ENCODE measurements around the gene DNAJC8. TPM values are rescaled to one million over a fixed set of nuclear protein-coding genes. Genes with fewer than 3 reads are reported as not detected.

Gene DNAJC8
- total RNA-seq, 4 donors from 2014 or later, result 77.7 to 83.1 (median 79.9) TPM

DNA sequence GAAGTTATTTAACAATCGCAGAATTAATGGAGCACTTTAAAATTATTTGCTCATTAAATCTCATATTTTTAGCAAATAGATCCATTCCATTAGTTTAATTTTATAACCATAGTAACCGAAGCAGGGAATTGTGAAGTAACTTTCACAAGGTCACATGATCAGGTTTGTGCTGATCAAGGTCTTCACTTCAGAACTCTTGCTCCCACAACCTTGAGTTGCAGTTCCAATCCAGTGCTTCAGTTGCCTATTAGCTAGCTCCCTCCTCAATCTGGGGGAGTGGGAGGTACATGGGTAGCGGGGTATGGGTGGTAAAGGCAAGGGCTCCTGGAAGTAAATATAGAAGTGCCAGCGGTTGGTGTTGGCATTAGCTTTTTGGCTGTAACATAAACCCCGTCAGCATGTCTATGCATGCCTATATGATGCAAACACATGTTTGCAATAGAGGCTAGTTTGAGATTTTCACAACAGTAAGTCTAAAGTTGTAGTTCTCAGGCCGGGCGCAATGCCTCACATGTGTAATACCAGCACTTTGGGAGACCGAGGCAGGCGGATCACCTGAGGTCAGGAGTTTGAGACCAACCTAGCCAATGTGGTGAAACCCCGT, 8.9 kb upstream of the DNAJC8 start:
- H3K27ac ChIP-seq, result peak overlapping the region in 1 of 4 donors; percentile 43
- DNase-seq (ENCODE audit: low spot score in 2 of 2), result no peak
- 92 to 94% methylated on average over 10 of the region's 10 CpGs for WGBS, 2 donors
- H3K4me3 ChIP-seq, result no peak overlapping the region
- peaks cover 0 to 9% (median 0%) of the 10 kb centered on the region in 3 donors for H3K36me3 ChIP-seq
- H3K4me1 ChIP-seq, result peaks cover 0 to 29% (median 5%) of the 10 kb centered on the region in 4 donors
- H3K9me3 ChIP-seq, result no peaks in the 10 kb centered on the region
- H3K27me3 ChIP-seq, result no peaks in the 10 kb centered on the region
- TF ChIP-seq POLR2A (IDR thresholded peaks at IDR 0.05), result no peak

DNA sequence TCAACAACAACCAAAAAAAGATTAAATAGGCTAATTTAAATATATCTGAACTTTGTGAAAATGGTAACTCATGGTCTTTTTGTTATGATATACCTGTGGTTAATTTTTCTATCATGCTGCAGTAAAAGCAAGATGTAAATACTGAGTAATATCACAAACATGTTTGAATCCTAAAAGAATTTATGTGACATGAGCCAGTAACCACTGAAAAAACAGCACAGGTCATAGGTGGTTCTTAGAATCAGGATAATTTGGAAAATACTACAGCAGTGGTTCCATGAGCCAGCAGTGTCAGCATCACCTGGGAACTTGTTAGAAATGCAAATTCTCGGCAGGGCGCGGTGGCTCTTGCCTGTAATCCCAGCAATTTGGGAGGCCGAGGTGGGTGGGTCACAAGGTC, 7.2 kb upstream of the DNAJC8 start:
- 90 to 95% methylated on average over 4 of the region's 4 CpGs for WGBS, 2 donors
- Histone ChIP-seq H3K9me3 (no peaks in the 10 kb centered on the region), H3K27me3 (no peaks in the 10 kb centered on the region), H3K4me1 (peaks cover 0 to 25% (median 10%) of the 10 kb centered on the region in 4 donors), H3K27ac (no peak overlapping the region), H3K4me3 (no peak overlapping the region), H3K36me3 (peaks cover 0 to 9% (median 0%) of the 10 kb centered on the region in 3 donors)
- DNase-seq (ENCODE audit: low spot score in 2 of 2), result no peak
- TF ChIP-seq, protein P1, sequence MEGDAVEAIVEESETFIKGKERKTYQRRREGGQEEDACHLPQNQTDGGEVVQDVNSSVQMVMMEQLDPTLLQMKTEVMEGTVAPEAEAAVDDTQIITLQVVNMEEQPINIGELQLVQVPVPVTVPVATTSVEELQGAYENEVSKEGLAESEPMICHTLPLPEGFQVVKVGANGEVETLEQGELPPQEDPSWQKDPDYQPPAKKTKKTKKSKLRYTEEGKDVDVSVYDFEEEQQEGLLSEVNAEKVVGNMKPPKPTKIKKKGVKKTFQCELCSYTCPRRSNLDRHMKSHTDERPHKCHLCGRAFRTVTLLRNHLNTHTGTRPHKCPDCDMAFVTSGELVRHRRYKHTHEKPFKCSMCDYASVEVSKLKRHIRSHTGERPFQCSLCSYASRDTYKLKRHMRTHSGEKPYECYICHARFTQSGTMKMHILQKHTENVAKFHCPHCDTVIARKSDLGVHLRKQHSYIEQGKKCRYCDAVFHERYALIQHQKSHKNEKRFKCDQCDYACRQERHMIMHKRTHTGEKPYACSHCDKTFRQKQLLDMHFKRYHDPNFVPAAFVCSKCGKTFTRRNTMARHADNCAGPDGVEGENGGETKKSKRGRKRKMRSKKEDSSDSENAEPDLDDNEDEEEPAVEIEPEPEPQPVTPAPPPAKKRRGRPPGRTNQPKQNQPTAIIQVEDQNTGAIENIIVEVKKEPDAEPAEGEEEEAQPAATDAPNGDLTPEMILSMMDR (IDR thresholded peaks at IDR 0.05), result no peak
- TF ChIP-seq EP300 (IDR thresholded peaks at IDR 0.05), result no peak
- no peak for TF ChIP-seq POLR2A (IDR thresholded peaks at IDR 0.05)

DNA sequence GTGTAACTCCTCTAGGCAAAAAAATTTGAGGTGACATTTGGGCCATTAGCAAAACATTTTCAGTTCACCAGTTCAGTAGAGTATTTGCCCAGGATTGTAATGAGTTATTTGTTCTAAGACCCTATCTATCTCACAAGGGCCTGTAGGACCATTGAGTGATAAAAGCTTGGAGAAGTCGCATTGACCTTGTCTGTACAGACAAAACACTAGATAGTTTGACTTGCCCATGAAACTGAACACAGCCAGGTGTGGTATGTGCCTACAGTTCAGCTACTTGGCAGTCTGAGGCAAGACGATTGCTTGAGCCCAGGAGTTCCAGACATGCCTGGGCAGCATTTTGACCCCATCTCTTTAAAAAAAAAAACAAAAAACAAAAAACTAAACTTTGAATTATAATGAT, 6.2 kb upstream of the DNAJC8 start:
- Histone ChIP-seq H3K27ac (no peak overlapping the region), H3K4me3 (no peak overlapping the region), H3K9me3 (no peaks in the 10 kb centered on the region), H3K27me3 (no peaks in the 10 kb centered on the region), H3K36me3 (peaks cover 0 to 9% (median 0%) of the 10 kb centered on the region in 3 donors), H3K4me1 (peaks cover 0 to 31% (median 12%) of the 10 kb centered on the region in 4 donors)
- 72 to 74% methylated on average over 2 of the region's 2 CpGs for WGBS, 2 donors
- TF ChIP-seq POLR2A (IDR thresholded peaks at IDR 0.05), result no peak
- TF ChIP-seq EP300 (IDR thresholded peaks at IDR 0.05), result no peak
- TF ChIP-seq, protein P1 (IDR thresholded peaks at IDR 0.05), result no peak
- DNase-seq (ENCODE audit: low spot score in 2 of 2), result no peak

DNA sequence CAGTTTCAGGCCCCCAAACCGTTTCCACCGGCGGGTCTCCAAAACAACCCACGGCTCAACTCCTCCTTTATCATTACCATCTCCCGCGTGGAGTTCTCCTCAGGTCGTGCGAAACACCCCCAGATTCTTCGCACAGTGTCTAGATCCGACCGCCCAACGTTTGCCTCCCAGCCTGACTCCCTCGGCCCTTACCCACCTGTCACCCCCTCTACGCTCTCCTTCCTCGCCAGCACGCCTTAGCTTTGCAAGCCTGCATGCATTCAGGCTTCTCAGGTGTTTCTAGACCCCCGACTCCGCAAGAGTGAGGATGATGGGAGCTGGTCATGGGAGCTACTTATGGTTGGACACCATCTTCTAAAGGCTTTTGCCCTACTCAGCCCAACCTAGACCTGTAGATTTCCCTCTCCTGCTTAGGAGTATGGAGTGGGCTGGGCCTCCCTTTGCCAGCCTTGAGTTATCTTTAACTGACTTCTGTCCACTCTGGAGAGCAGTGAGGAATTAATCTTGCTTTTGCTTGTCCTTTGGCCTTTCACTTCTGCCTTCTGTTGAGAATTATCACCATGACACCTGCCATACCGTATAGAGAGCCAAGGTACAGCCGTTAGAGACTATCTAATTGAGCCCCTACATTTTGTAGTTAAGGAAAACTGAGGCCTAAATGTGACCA, 4.0 kb upstream of the DNAJC8 start:
- TF ChIP-seq EP300 (IDR thresholded peaks at IDR 0.05), result no peak
- TF ChIP-seq, protein P1 (IDR thresholded peaks at IDR 0.05), result no peak
- TF ChIP-seq POLR2A (IDR thresholded peaks at IDR 0.05), result no peak
- peak overlapping the region; percentile 65 to 94 (median 90) for H3K27ac ChIP-seq
- no peaks in the 10 kb centered on the region for H3K9me3 ChIP-seq
- DNase-seq (ENCODE audit: low spot score in 2 of 2), result no peak
- no peaks in the 10 kb centered on the region for H3K27me3 ChIP-seq
- peak overlapping the region; percentile 82 to 92 (median 88) for H3K4me3 ChIP-seq
- 11 to 12% methylated on average over 20 of the region's 20 CpGs for WGBS, 2 donors
- peaks cover 0 to 47% (median 17%) of the 10 kb centered on the region in 4 donors for H3K4me1 ChIP-seq
- peaks cover 0 to 9% (median 0%) of the 10 kb centered on the region in 3 donors for H3K36me3 ChIP-seq

DNA sequence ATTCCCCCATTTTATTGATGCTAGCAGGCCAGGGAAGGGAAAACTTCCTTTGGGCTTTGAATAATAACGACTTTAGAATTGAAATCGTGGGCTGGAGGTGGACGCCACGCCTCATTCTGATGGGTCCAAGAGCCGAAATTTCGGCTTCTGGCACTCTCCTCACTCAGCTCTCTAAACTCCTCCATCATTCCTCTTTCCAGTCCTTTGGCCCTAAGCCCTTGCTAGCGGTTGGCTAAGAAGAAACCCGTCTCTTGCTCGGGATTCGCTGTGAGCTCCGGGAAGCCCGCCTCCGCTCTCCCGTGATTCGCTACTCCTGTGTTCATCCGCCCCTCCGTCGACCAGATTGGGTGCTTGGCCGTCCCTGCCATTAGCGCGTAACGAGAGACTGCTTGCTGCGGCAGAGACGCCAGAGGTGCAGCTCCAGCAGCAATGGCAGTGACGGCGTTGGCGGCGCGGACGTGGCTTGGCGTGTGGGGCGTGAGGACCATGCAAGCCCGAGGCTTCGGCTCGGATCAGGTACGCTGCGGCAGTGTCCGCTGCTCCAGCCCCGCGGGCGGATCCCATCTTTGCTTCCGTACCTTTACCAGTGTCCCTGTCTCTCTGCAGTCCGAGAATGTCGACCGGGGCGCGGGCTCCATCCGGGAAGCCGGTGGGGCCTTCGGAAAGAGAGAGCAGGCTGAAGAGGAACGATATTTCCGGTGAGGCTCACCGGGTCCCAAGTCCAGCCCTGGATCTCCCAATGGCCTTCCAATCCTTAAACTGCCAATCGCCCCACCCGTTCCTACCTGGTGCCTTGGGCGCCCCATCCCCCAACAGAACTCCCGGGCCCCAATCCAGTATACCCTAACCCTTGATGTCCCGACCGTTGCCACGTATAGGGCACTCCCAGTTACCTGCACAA, 3.2 kb upstream of the DNAJC8 start, which contains the start of gene ATP5IF1:
ATP5IF1 (plus strand) TSS at position 370 of the 901 bp plus-strand sequence; CDS start at position 430, 60 bp downstream.
- H3K4me3 ChIP-seq, result peak within 1 kb of the TSS; percentile 82 to 92 (median 88)
- peak; percentile 96 to 97 for DNase-seq (ENCODE audit: low spot score in 2 of 2)
- TF ChIP-seq POLR2A (IDR thresholded peaks at IDR 0.05) (peak; percentile 71 to 96), EP300 (IDR thresholded peaks at IDR 0.05) (peak in 1 of 2 donors; percentile 99)
- TF ChIP-seq, protein P1 (IDR thresholded peaks at IDR 0.05), result no peak
- H3K9me3 ChIP-seq, result no peaks in the 10 kb centered on the region
- H3K36me3 ChIP-seq, result peaks cover 0 to 9% (median 0%) of the 10 kb centered on the region in 3 donors
- peak within 1 kb of the TSS; percentile 65 to 94 (median 90) for H3K27ac ChIP-seq
- 0% methylated on average over 41 to 60 of the region's 60 CpGs for WGBS, 2 donors
- H3K4me1 ChIP-seq, result peaks cover 0 to 55% (median 24%) of the 10 kb centered on the region in 4 donors
- H3K27me3 ChIP-seq, result no peaks in the 10 kb centered on the region

All from tibial nerve (tissue), 4 donors.